Pancreas (tissue), 10 donors: ENCODE results near the gene CEP19. TPM values are rescaled to one million over a fixed set of nuclear protein-coding genes. Genes with fewer than 3 reads are reported as not detected.

Source experiments
- ATAC-seq, 4 donors: fragments of 200-7000 bp; cut with Tn5 transposase; one replicate each; pipeline versions ENCODE4 v1.8.0 to v1.9.1; 2020; ENCODE audit warnings: mild to moderate bottlenecking in 4 of 4, moderate library complexity in 4 of 4
- DNase-seq, 6 donors: peaks; one replicate each; pipeline ENCODE4 v3.0.0-alpha.2; 2020
- FAIRE-seq: peaks from 2 replicates; lab custom pipeline; 2012; peaks lifted over from hg19 to GRCh38; lab: Jason Lieb, UNC
- H3K27ac ChIP-seq, 4 donors: fragments of 200-600 bp; sonication (generic); 1 replicate in 3 of 4; 2 replicates in 1 of 4; pipeline versions ENCODE4 v1.5.0 to v1.8.0; 2020
- H3K27me3 ChIP-seq, 4 donors: fragments of 200-600 bp; one replicate each; pipeline ENCODE4 v1.8.0; 2021
- H3K36me3 ChIP-seq, 3 donors: fragments of 200-600 bp; sonication (generic) in 1 of 3; one replicate each; pipeline versions ENCODE4 v1.5.0 to v1.8.0; 2020 to 2021
- H3K4me1 ChIP-seq, 3 donors: fragments of 200-600 bp; one replicate each; pipeline ENCODE4 v1.8.0; 2021
- H3K4me3 ChIP-seq, 4 donors: fragments of 200-600 bp; sonication (generic) in 2 of 4; one replicate each; pipeline versions ENCODE4 v1.5.0 to v1.8.0; 2020 to 2021
- H3K9me3 ChIP-seq, 4 donors: fragments of 200-600 bp; one replicate each; pipeline ENCODE4 v1.8.0; 2021
- CTCF ChIP-seq, 4 donors: fragments of 200-600 bp; sonication (generic) in 3 of 4; IDR thresholded peaks; one replicate each; pipeline versions ENCODE4 v1.5.0 to v1.8.0; 2021; ENCODE audit warnings: antibody characterized with exemption in 4 of 4
- WGBS, 2 donors: extraction: QIAGEN DNeasy Blood & Tissue Kit; methylation state at CpG; one replicate each; pipeline ENCODE4 v1.1.7; 2013; 5-methylcytosine and 5-hydroxymethylcytosine counted together
- intact Hi-C, 3 donors: fragments of 100-400 bp; cut with DNase I; formaldehyde crosslinking; loops; one replicate each; pipeline versions ENCODE4 v1.11.1 to v1.14.2; 2022
- polyA plus RNA-seq, 2 donors: library from polyadenylated mRNA; stranded (reverse); fragments of 200-250 nt; gene quantifications; one replicate each; pipeline ENCODE4 v1.2.3, GENCODE V29; 2013
- total RNA-seq, 6 donors: library from RNA; stranded (reverse); fragmentation: NEBNext Ultra II Directional in 4 of 6; extraction: Animal tissue kit (Norgen Biotek cat#: 25700) in 4 of 6; gene quantifications; one replicate each; pipeline versions ENCODE4 v1.2.1 to v1.2.4, GENCODE V29; 2021 to 2023
- donor health status: healthy with polysubstance abuse.
- donor health status: DM: no; HTN: no; CAD: no; lungs with moderate emphysema.
- donor health status: DM: no; HTN: no; CAD: no.
- donor health status: control.
- donor health status: control.
- donor health status: Bipolar disorder and iron deficiency.
- donor health status: DM: yes; HTN: yes; CAD: no.
- donor health status: DM: no; HTN: no; CAD: no.
- donor health status: DM: no; HTN: no; CAD: no.
- donor health status: DM: yes; HTN: yes; CAD: no.

Gene CEP19
- total and polyA plus RNA-seq, 8 donors: 0.23 to 1.4 (median 0.52) TPM

DNA sequence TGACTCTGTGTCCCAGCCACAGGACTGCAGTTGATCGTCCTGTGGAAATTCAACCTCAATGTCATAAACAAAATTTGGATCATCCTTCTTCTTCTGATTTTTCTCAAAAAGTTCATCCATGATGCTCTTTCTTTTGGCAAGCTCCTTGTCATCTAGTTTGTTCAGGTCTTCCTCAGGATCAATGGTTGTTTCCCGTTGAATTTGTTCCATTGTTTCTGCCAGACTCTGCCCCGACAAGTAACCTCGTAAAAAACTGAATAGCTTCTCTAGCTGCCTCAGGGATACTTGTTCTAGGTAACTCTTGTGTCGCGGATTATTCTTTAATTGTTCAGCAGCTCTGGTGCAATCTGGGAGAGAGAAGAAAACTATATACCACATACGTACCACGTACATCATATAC, 4.5 kb downstream of the CEP19 start:
- Histone ChIP-seq H3K36me3 (no peaks in the 10 kb centered on the region), H3K9me3 (no peaks in the 10 kb centered on the region), H3K4me1 (peaks cover 0 to 5% (median 4%) of the 10 kb centered on the region in 3 donors), H3K27ac (no peak overlapping the region), H3K27me3 (no peaks in the 10 kb centered on the region), H3K4me3 (no peak overlapping the region)
- DNase-seq (no peak), ATAC-seq (no peak), FAIRE-seq (no peak)
- WGBS, 2 donors: 89 to 91% methylated on average over 8 of the region's 8 CpGs
- no peak for TF ChIP-seq CTCF (IDR thresholded peaks at IDR 0.05)
- intact Hi-C loops: no loop called here

GRCh38 chr3:196706731-196707130, 5.3 kb downstream of the CEP19 start:
- no peaks in the 10 kb centered on the region for H3K36me3 ChIP-seq
- no peaks in the 10 kb centered on the region for H3K9me3 ChIP-seq
- no peak overlapping the region for H3K4me3 ChIP-seq
- peaks cover 0 to 5% (median 4%) of the 10 kb centered on the region in 3 donors for H3K4me1 ChIP-seq
- H3K27ac ChIP-seq: no peak overlapping the region
- TF ChIP-seq CTCF (IDR thresholded peaks at IDR 0.05): no peak
- 98 to 100% methylated on average over 4 of the region's 4 CpGs for WGBS, 2 donors
- no peak for DNase-seq
- no peaks in the 10 kb centered on the region for H3K27me3 ChIP-seq
- intact Hi-C loops: no loop called here
- no peak for FAIRE-seq
- ATAC-seq: no peak

- Histone ChIP-seq H3K4me1 (peaks cover 0 to 3% (median 3%) of the 10 kb centered on the region in 3 donors), H3K36me3 (no peaks in the 10 kb centered on the region), H3K27ac (no peak overlapping the region), H3K9me3 (no peaks in the 10 kb centered on the region), H3K27me3 (no peaks in the 10 kb centered on the region), H3K4me3 (no peak overlapping the region)
- TF ChIP-seq CTCF (IDR thresholded peaks at IDR 0.05): no peak
- no peak for FAIRE-seq
- WGBS, 2 donors: 90 to 93% methylated on average over 5 of the region's 5 CpGs
- ATAC-seq: no peak
- no peak for DNase-seq
- intact Hi-C loops: no loop called here
Measured at GRCh38 chr3:196706327-196706726, 5.7 kb downstream of the CEP19 start.

DNA sequence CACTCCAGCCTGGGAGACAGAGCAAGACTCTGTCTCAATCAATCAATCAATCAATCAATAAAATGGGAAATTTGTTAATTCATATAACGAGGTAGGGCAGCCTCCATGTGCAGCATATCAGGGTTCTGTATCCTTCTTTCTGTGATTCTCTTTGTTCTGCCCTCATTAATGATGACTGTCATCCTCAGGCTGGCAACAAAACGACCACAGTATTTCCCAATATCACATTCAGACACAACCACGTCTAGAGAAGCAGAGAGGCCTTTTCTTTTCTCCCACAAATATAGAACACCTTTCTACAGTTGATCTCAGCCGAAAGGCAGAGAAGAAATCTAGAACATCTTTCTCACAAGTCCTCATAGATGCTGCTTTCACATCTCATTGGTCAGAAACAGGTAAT, 11.2 kb downstream of the CEP19 start:
- 54 to 56% methylated on average over 4 of the region's 4 CpGs for WGBS, 2 donors
- no peaks in the 10 kb centered on the region for H3K9me3 ChIP-seq
- intact Hi-C loops: no loop called here

More for the DNA sequence above, 11.2 kb downstream of the CEP19 start:
- no peak overlapping the region for H3K27ac ChIP-seq
- FAIRE-seq (no peak), ATAC-seq (no peak), DNase-seq (no peak)
- H3K27me3 ChIP-seq: no peaks in the 10 kb centered on the region
- no peaks in the 10 kb centered on the region for H3K4me1 ChIP-seq
- no peak overlapping the region for H3K4me3 ChIP-seq
- H3K36me3 ChIP-seq: no peaks in the 10 kb centered on the region
- no peak for TF ChIP-seq CTCF (IDR thresholded peaks at IDR 0.05)
